Epithelial cell of proximal tubule (primary cell): ENCODE data around the gene CARD14. TPM values are rescaled to one million over a fixed set of nuclear protein-coding genes. Genes with fewer than 3 reads are reported as not detected.

Experiments used
- DNase-seq: peaks from one replicate; pipeline ENCODE4 v3.0.0-alpha.2; 2011; ENCODE audit warnings: low read depth
- H3K4me3 ChIP-seq: 2 replicates; pipeline ENCODE4 v1.5.1; 2011; ENCODE audit warnings: low read depth, mild to moderate bottlenecking, low read length
- CTCF ChIP-seq: conservative IDR thresholded peaks from 2 replicates; pipeline ENCODE4 v1.5.1; 2012; ENCODE audit warnings: low read depth, mild to moderate bottlenecking, low read length
- total RNA-seq: library from RNA; depleted of rRNA; stranded (reverse); fragments of >200 nt; gene quantifications from 2 replicates; pipeline ENCODE4 v1.2.3, GENCODE V29; 2015

Gene CARD14
- total RNA-seq, 1 donor from 2014 or later = 0.06 TPM

- no peak for DNase-seq
- peak within 1 kb of the TSS; percentile 71 for H3K4me3 ChIP-seq
- no peak for TF ChIP-seq CTCF
Measured at GRCh38 chr17:80220054-80220735, 50.4 kb downstream of the CARD14 start, which contains the start of the genes SGSH and SLC26A11. Gene SGSH, minus strand, starts transcription at chr17:80220333. Its CDS starts 20 bp downstream, at chr17:80220313. Gene SLC26A11, plus strand, starts transcription at chr17:80220427. Its CDS starts 1,134 bp downstream, at chr17:80221561.

- H3K4me3 ChIP-seq = peak overlapping the region; percentile 71
- DNase-seq = no peak
- TF ChIP-seq CTCF = no peak
Measured at GRCh38 chr17:80220736-80221215, 50.9 kb downstream of the CARD14 start.

GRCh38 chr17:80221351-80222105 lies 51.7 kb downstream of the CARD14 start:
- no peak for TF ChIP-seq CTCF
- no peak for DNase-seq
- H3K4me3 ChIP-seq = peak overlapping the region; percentile 71

GRCh38 chr17:80222376-80223141 lies 52.7 kb downstream of the CARD14 start:
- TF ChIP-seq CTCF = no peak
- DNase-seq = no peak

GRCh38 chr17:80223142-80223815 lies 53.4 kb downstream of the CARD14 start:
- no peak for TF ChIP-seq CTCF
- DNase-seq = no peak
- no peak overlapping the region for H3K4me3 ChIP-seq

More at GRCh38 chr17:80222376-80223141, 52.7 kb downstream of the CARD14 start:
- no peak overlapping the region for H3K4me3 ChIP-seq

GRCh38 chr17:80223838-80224497 lies 54.1 kb downstream of the CARD14 start:
- no peak for TF ChIP-seq CTCF
- no peak overlapping the region for H3K4me3 ChIP-seq
- DNase-seq = no peak
